GM12864 (cell line): ENCODE data around the gene CNGB1.

Source experiments
- DNase-seq: peaks from one replicate; pipeline ENCODE4 v3.0.0-alpha.2; 2011; ENCODE audit warnings: low read depth
- H3K4me3 ChIP-seq: 2 replicates; pipeline ENCODE4 v1.5.1; 2011; ENCODE audit warnings: mild to moderate bottlenecking, low read depth, low read length, control low read depth
- CTCF ChIP-seq: IDR thresholded peaks from 2 replicates; pipeline ENCODE4 v1.5.1; 2011; ENCODE audit warnings: low read depth, mild to moderate bottlenecking, moderate library complexity, low read length, control low read depth, inconsistent platforms; ENCODE audit errors: missing control alignments

CNGB1 gene

GRCh38 chr16:57930533-57930932, 40.4 kb downstream of the CNGB1 start:
- DNase-seq = no peak
- TF ChIP-seq CTCF = no peak
- no peak overlapping the region for H3K4me3 ChIP-seq

- DNase-seq = no peak
- TF ChIP-seq CTCF = no peak
Observed at GRCh38 chr16:57929250-57929649, 41.7 kb downstream of the CNGB1 start.

GRCh38 chr16:57926041-57926440, 44.9 kb downstream of the CNGB1 start:
- TF ChIP-seq CTCF = no peak
- H3K4me3 ChIP-seq = no peak overlapping the region
- no peak for DNase-seq

More at GRCh38 chr16:57929250-57929649, 41.7 kb downstream of the CNGB1 start:
- H3K4me3 ChIP-seq = no peak overlapping the region

GRCh38 chr16:57925310-57925709, 45.6 kb downstream of the CNGB1 start:
- no peak for TF ChIP-seq CTCF
- no peak for DNase-seq
- H3K4me3 ChIP-seq = no peak overlapping the region

GRCh38 chr16:57924514-57924913, 46.4 kb downstream of the CNGB1 start:
- DNase-seq = no peak
- no peak overlapping the region for H3K4me3 ChIP-seq
- TF ChIP-seq CTCF = no peak

GRCh38 chr16:57923841-57924240, 47.1 kb downstream of the CNGB1 start:
- no peak for DNase-seq
- TF ChIP-seq CTCF = no peak

GRCh38 chr16:57923418-57923817, 47.5 kb downstream of the CNGB1 start:
- H3K4me3 ChIP-seq = no peak overlapping the region
- DNase-seq = no peak
- no peak for TF ChIP-seq CTCF

More at GRCh38 chr16:57923841-57924240, 47.1 kb downstream of the CNGB1 start:
- no peak overlapping the region for H3K4me3 ChIP-seq
